Measurements from ENCODE around the gene NUMBL. TPM values are rescaled to one million over a fixed set of nuclear protein-coding genes. Genes with fewer than 3 reads are reported as not detected.
A peak's percentile ranks its signal among the peaks of the same experiment; 100 is the strongest.
"Not testable (repeated sequence)": the region's sequence is repeated elsewhere in the genome, so short reads cannot be mapped to it uniquely, and the experiment has no call there.

NUMBL gene
- total and polyA plus RNA-seq, 5 donors from 2014 or later, result 0.17 to 10.4 (median 0.60) TPM

GRCh38 chr19:40658031-40658430, 32.4 kb downstream of the NUMBL start:
- no peak for ATAC-seq (ENCODE audit: low read depth in 2 of 2)
- H3K4me1 Mint-ChIP-seq, result peaks cover 0 to 8% (median 3%) of the 10 kb centered on the region in 4 donors
- H3K9me3 ChIP-seq (ENCODE audit: control insufficient read depth in 2 of 2, low read length in 2 of 2), result no peaks in the 10 kb centered on the region
- peaks cover 21% of the 10 kb centered on the region for H3K27me3 Mint-ChIP-seq
- H3K4me1 ChIP-seq (ENCODE audit: control insufficient read depth, insufficient read depth, low read length, poor library complexity, severe bottlenecking), result peaks cover 6% of the 10 kb centered on the region
- H3K36me3 ChIP-seq (ENCODE audit: control insufficient read depth, insufficient read depth, low read length), result no peaks in the 10 kb centered on the region
- no peaks in the 10 kb centered on the region for H3K36me3 Mint-ChIP-seq
- no peak for DNase-seq
- H3K27ac Mint-ChIP-seq, result no peak overlapping the region
- H3K27ac ChIP-seq (ENCODE audit: insufficient read depth, low read length, poor library complexity, severe bottlenecking), result no peak overlapping the region
- no peak overlapping the region for H3K4me3 Mint-ChIP-seq
- no peaks in the 10 kb centered on the region for H3K27me3 ChIP-seq (ENCODE audit: control insufficient read depth, insufficient read depth, low read length)
- H3K9me3 Mint-ChIP-seq, result no peaks in the 10 kb centered on the region
- no peak overlapping the region for H3K4me3 ChIP-seq (ENCODE audit: low read depth, low read length)

GRCh38 chr19:40655684-40656083, 34.8 kb downstream of the NUMBL start:
- H3K9me3 ChIP-seq (ENCODE audit: control insufficient read depth in 2 of 2, low read length in 2 of 2); DNase-seq; H3K27ac ChIP-seq (ENCODE audit: insufficient read depth, low read length, poor library complexity, severe bottlenecking); H3K4me3 Mint-ChIP-seq; H3K4me1 Mint-ChIP-seq; ATAC-seq (ENCODE audit: low read depth in 2 of 2); H3K27ac Mint-ChIP-seq; H3K4me1 ChIP-seq (ENCODE audit: control insufficient read depth, insufficient read depth, low read length, poor library complexity, severe bottlenecking); H3K36me3 Mint-ChIP-seq; H3K4me3 ChIP-seq (ENCODE audit: low read depth, low read length); H3K9me3 Mint-ChIP-seq; H3K27me3 ChIP-seq (ENCODE audit: control insufficient read depth, insufficient read depth, low read length); H3K36me3 ChIP-seq (ENCODE audit: control insufficient read depth, insufficient read depth, low read length): not testable (repeated sequence)
- peaks cover 18% of the 10 kb centered on the region for H3K27me3 Mint-ChIP-seq

GRCh38 chr19:40652303-40652702, 38.1 kb downstream of the NUMBL start:
- not testable (repeated sequence) for H3K27ac ChIP-seq (ENCODE audit: insufficient read depth, low read length, poor library complexity, severe bottlenecking); DNase-seq; H3K36me3 Mint-ChIP-seq; H3K9me3 ChIP-seq (ENCODE audit: control insufficient read depth in 2 of 2, low read length in 2 of 2); H3K4me1 ChIP-seq (ENCODE audit: control insufficient read depth, insufficient read depth, low read length, poor library complexity, severe bottlenecking); H3K9me3 Mint-ChIP-seq; H3K4me1 Mint-ChIP-seq; H3K36me3 ChIP-seq (ENCODE audit: control insufficient read depth, insufficient read depth, low read length); ATAC-seq (ENCODE audit: low read depth in 2 of 2); H3K27me3 Mint-ChIP-seq; H3K4me3 ChIP-seq (ENCODE audit: low read depth, low read length); H3K27me3 ChIP-seq (ENCODE audit: control insufficient read depth, insufficient read depth, low read length); H3K27ac Mint-ChIP-seq
- peak overlapping the region in 1 of 4 donors; percentile 74 for H3K4me3 Mint-ChIP-seq

GRCh38 chr19:40650749-40651305, 39.6 kb downstream of the NUMBL start:
- ATAC-seq (ENCODE audit: low read depth in 2 of 2), result no peak
- no peaks in the 10 kb centered on the region for H3K27me3 ChIP-seq (ENCODE audit: control insufficient read depth, insufficient read depth, low read length)
- no peaks in the 10 kb centered on the region for H3K9me3 Mint-ChIP-seq
- no peaks in the 10 kb centered on the region for H3K36me3 ChIP-seq (ENCODE audit: control insufficient read depth, insufficient read depth, low read length)
- no peak overlapping the region for H3K27ac Mint-ChIP-seq
- peak overlapping the region in 1 of 4 donors; percentile 33 for H3K4me3 Mint-ChIP-seq
- peaks cover 0 to 3% (median 3%) of the 10 kb centered on the region in 4 donors for H3K4me1 Mint-ChIP-seq
- H3K27me3 Mint-ChIP-seq, result peaks cover 6% of the 10 kb centered on the region
- H3K36me3 Mint-ChIP-seq, result no peaks in the 10 kb centered on the region
- H3K4me3 ChIP-seq (ENCODE audit: low read depth, low read length), result no peak overlapping the region
- H3K27ac ChIP-seq (ENCODE audit: insufficient read depth, low read length, poor library complexity, severe bottlenecking), result no peak overlapping the region
- H3K9me3 ChIP-seq (ENCODE audit: control insufficient read depth in 2 of 2, low read length in 2 of 2), result no peaks in the 10 kb centered on the region
- H3K4me1 ChIP-seq (ENCODE audit: control insufficient read depth, insufficient read depth, low read length, poor library complexity, severe bottlenecking), result no peaks in the 10 kb centered on the region
- DNase-seq, result no peak

- H3K4me1 ChIP-seq (ENCODE audit: control insufficient read depth, insufficient read depth, low read length, poor library complexity, severe bottlenecking); H3K9me3 Mint-ChIP-seq; H3K4me1 Mint-ChIP-seq; H3K27me3 Mint-ChIP-seq; H3K27ac ChIP-seq (ENCODE audit: insufficient read depth, low read length, poor library complexity, severe bottlenecking); H3K4me3 ChIP-seq (ENCODE audit: low read depth, low read length); H3K27me3 ChIP-seq (ENCODE audit: control insufficient read depth, insufficient read depth, low read length); DNase-seq; ATAC-seq (ENCODE audit: low read depth in 2 of 2); H3K4me3 Mint-ChIP-seq; H3K9me3 ChIP-seq (ENCODE audit: control insufficient read depth in 2 of 2, low read length in 2 of 2); H3K36me3 ChIP-seq (ENCODE audit: control insufficient read depth, insufficient read depth, low read length); H3K36me3 Mint-ChIP-seq: not testable (repeated sequence)
- H3K27ac Mint-ChIP-seq, result peak overlapping the region in 1 of 3 donors; percentile 22
Observed at GRCh38 chr19:40649903-40650675, 40.4 kb downstream of the NUMBL start.

GRCh38 chr19:40646743-40647254, 43.7 kb downstream of the NUMBL start:
- Mint-ChIP-seq H3K4me3 (no peak overlapping the region), H3K27ac (no peak overlapping the region), H3K36me3 (no peaks in the 10 kb centered on the region), H3K4me1 (peaks cover 0 to 7% (median 3%) of the 10 kb centered on the region in 4 donors), H3K27me3 (peaks cover 8% of the 10 kb centered on the region), H3K9me3 (no peaks in the 10 kb centered on the region)
- Histone ChIP-seq H3K4me3 (ENCODE audit: low read depth, low read length) (no peak overlapping the region), H3K9me3 (ENCODE audit: control insufficient read depth in 2 of 2, low read length in 2 of 2) (no peaks in the 10 kb centered on the region), H3K4me1 (ENCODE audit: control insufficient read depth, insufficient read depth, low read length, poor library complexity, severe bottlenecking) (no peaks in the 10 kb centered on the region), H3K27me3 (ENCODE audit: control insufficient read depth, insufficient read depth, low read length) (no peaks in the 10 kb centered on the region), H3K27ac (ENCODE audit: insufficient read depth, low read length, poor library complexity, severe bottlenecking) (no peak overlapping the region), H3K36me3 (ENCODE audit: control insufficient read depth, insufficient read depth, low read length) (no peaks in the 10 kb centered on the region)
- no peak for DNase-seq
- ATAC-seq (ENCODE audit: low read depth in 2 of 2), result no peak

- no peaks in the 10 kb centered on the region for H3K36me3 ChIP-seq (ENCODE audit: control insufficient read depth, insufficient read depth, low read length)
- Mint-ChIP-seq H3K36me3 (no peaks in the 10 kb centered on the region), H3K27ac (no peak overlapping the region), H3K4me3 (no peak overlapping the region), H3K27me3 (peaks cover 13% of the 10 kb centered on the region), H3K9me3 (no peaks in the 10 kb centered on the region), H3K4me1 (peaks cover 0 to 7% (median 4%) of the 10 kb centered on the region in 4 donors)
- H3K4me3 ChIP-seq (ENCODE audit: low read depth, low read length), result no peak overlapping the region
- H3K4me1 ChIP-seq (ENCODE audit: control insufficient read depth, insufficient read depth, low read length, poor library complexity, severe bottlenecking), result no peaks in the 10 kb centered on the region
- ATAC-seq (ENCODE audit: low read depth in 2 of 2) (no peak), DNase-seq (no peak)
- no peak overlapping the region for H3K27ac ChIP-seq (ENCODE audit: insufficient read depth, low read length, poor library complexity, severe bottlenecking)
- no peaks in the 10 kb centered on the region for H3K27me3 ChIP-seq (ENCODE audit: control insufficient read depth, insufficient read depth, low read length)
- no peaks in the 10 kb centered on the region for H3K9me3 ChIP-seq (ENCODE audit: control insufficient read depth in 2 of 2, low read length in 2 of 2)
Observed at GRCh38 chr19:40642757-40643305, 47.6 kb downstream of the NUMBL start.

Measured in CD4-positive, CD25-positive, alpha-beta regulatory T cell (primary cell).